Upper lobe of left lung (tissue), 4 donors: ENCODE measurements around the gene SDK1.

Experiments used
- CTCF ChIP-seq, 6 experiments: fragments of 450-650 bp in 4 of 6; fragments of 200-600 bp in 2 of 6; sonication (generic) in 2 of 6; IDR thresholded peaks; one replicate each; pipeline ENCODE4 v1.5.1; 2016 to 2019; ENCODE audit warnings: antibody characterized with exemption in 6 of 6
- EP300 ChIP-seq, 4 donors: sonication (generic); formaldehyde crosslinking; IDR thresholded peaks; one replicate each; pipeline ENCODE4 v1.5.1; 2017; ENCODE audit warnings: antibody characterized with exemption in 4 of 4, control low read depth in 2 of 4
- POLR2A ChIP-seq, 4 donors: fragments of 450-650 bp; IDR thresholded peaks; one replicate each; pipeline ENCODE4 v1.5.1; 2016 to 2017; ENCODE audit warnings: antibody characterized with exemption in 4 of 4, mild to moderate bottlenecking in 2 of 4
- POLR2AphosphoS5 ChIP-seq, 2 donors: sonication (generic); formaldehyde crosslinking; IDR thresholded peaks; one replicate each; pipeline ENCODE4 v1.5.1; 2017; ENCODE audit warnings: antibody characterized with exemption in 2 of 2

DNA sequence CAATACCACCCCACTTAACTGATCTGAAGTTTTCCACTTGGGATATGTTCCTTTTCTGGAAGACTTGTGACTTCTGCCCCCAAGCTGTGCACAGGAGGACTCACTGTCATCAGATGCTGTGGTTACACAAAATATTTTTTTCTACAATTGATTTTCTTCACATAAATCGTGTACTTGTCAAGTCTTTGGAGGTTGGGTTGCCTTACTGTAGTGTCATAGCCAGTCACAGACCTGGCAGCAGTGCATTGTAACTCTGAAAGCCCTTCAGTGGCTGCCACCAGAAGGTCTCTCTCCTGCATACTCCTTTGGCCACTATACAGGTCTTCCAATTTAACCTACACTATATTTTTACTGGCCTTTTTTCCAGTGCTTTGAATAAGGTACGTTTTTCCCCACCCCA lies 73.2 kb downstream of the SDK1 start:
- TF ChIP-seq EP300 (IDR thresholded peaks at IDR 0.05), result no peak
- TF ChIP-seq POLR2A (IDR thresholded peaks at IDR 0.05), result no peak
- TF ChIP-seq CTCF (IDR thresholded peaks at IDR 0.05), result no peak
- no peak for TF ChIP-seq POLR2AphosphoS5 (IDR thresholded peaks at IDR 0.05)
